ENCODE measurements around the gene BRPF3. TPM values are rescaled to one million over a fixed set of nuclear protein-coding genes. Genes with fewer than 3 reads are reported as not detected.

The BRPF3 gene
- total and polyA plus RNA-seq, 9 of the 15 experiments (the other 6 are each of a cell fraction or from before 2014, with no cell fraction given), result 2.2 to 19.3 (median 8.0) TPM

GRCh38 chr6:36196113-36196879 lies at the start of gene BRPF3 (continued):
- no peak for TF ChIP-seq CHD7 (IDR thresholded peaks at IDR 0.05; ENCODE audit: low read depth, low read length)
- TF ChIP-seq CREM (IDR thresholded peaks at IDR 0.05; ENCODE audit: low read depth), result peak; percentile 40
- no peak for TF ChIP-seq PTRF (tag; IDR thresholded peaks at IDR 0.05)
- peak; percentile 87; the same call in 1 of the 2 replicates for TF ChIP-seq GTF2E2 (tag; IDR thresholded peaks at IDR 0.05)
- TF ChIP-seq NFYB (IDR thresholded peaks at IDR 0.05; ENCODE audit: extremely low read depth, insufficient read length), result no peak
- no peak for TF ChIP-seq SMARCB1 (IDR thresholded peaks at IDR 0.05; ENCODE audit: insufficient read length, low read depth)
- TF ChIP-seq, protein P1, sequence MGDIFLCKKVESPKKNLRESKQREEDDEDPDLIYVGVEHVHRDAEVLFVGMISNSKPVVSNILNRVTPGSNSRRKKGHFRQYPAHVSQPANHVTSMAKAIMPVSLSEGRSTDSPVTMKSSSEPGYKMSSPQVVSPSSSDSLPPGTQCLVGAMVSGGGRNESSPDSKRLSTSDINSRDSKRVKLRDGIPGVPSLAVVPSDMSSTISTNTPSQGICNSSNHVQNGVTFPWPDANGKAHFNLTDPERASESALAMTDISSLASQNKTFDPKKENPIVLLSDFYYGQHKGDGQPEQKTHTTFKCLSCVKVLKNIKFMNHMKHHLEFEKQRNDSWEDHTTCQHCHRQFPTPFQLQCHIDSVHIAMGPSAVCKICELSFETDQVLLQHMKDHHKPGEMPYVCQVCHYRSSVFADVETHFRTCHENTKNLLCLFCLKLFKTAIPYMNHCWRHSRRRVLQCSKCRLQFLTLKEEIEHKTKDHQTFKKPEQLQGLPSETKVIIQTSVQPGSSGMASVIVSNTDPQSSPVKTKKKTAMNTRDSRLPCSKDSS (IDR thresholded peaks at IDR 0.05; ENCODE audit: low read depth, partially characterized antibody), result no peak
- TF ChIP-seq EZH2 (IDR thresholded peaks at IDR 0.05; ENCODE audit: borderline replicate concordance, low read depth, low read length), result no peak
- TF ChIP-seq RNF2 (IDR thresholded peaks at IDR 0.05), result no peak
- TF ChIP-seq DIDO1 (tag; IDR thresholded peaks at IDR 0.05; ENCODE audit: low read depth), result no peak
